Measurements from ENCODE around the gene CDPF1. TPM values are rescaled to one million over a fixed set of nuclear protein-coding genes. Genes with fewer than 3 reads are reported as not detected.

CDPF1 gene
- total and polyA plus RNA-seq, 4 donors = 7.4 to 16.3 (median 13.2) TPM

DNA sequence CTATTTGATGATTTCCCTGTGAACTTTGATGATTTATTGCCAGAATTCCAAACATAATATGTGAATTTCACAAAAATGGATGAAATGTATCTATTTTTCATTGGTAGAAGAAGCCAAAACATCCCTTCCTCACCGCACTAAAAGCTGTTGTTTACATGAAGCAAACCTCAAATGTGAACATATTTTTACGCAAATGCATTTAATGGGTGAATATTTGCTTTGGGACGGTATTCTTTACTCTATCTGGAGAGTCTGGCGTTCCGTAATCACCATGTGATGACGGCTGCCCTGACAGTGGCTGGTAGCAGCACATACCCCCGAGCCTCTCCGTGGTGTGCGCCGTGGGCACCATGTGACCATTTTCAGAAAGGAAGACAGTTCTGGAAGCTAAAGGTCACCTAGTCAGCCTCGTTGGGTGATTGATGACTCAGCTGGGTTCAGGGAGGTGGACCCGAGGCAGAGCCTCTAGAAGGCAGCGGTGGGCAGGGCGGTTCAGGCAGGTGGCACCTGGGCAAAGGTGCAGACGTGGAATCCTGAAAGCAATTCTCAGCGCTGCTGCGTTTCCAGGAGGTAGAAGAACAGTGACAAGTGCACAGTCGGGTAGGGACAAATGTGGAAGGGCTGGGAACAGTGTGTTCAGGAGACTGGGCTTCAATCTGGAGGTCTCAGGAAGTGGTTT is 54.5 kb downstream of the CDPF1 start:
- Histone ChIP-seq H3K36me3 (ENCODE audit: control insufficient read depth, insufficient read depth, low read length) (peaks cover 21% of the 10 kb centered on the region), H3K9me3 (ENCODE audit: control insufficient read depth, insufficient read depth, low read length) (no peaks in the 10 kb centered on the region), H3K4me3 (ENCODE audit: low read depth, low read length) (no peak overlapping the region), H3K27ac (ENCODE audit: low read depth, low read length) (no peak overlapping the region), H3K27me3 (ENCODE audit: control insufficient read depth, insufficient read depth, low read length) (no peaks in the 10 kb centered on the region), H3K4me1 (ENCODE audit: control insufficient read depth, insufficient read depth, low read length) (no peaks in the 10 kb centered on the region)
- WGBS (ENCODE audit: insufficient coverage) = 88% methylated on average over 16 of the region's 18 CpGs
- no peak for DNase-seq (ENCODE audit: low read depth in 4 of 6, low spot score in 6 of 6)

Other genes with a start within 250 kb of the CDPF1 start
- 10 to 100 TPM; 12.7 to 18.6 TPM for gene PPARA, start 99.8 kb downstream of the CDPF1 start, total RNA-seq
- 10 to 100 TPM; 11.9 to 12.3 TPM for gene PPARA, start 99.8 kb downstream of the CDPF1 start, polyA plus RNA-seq (ENCODE audit: insufficient read length in 2 of 2)
- under 1 TPM; 0.06 to 0.20 TPM for gene PKDREJ, start 13.1 kb upstream of the CDPF1 start, total RNA-seq
- under 1 TPM; 0.30 to 0.46 TPM for gene PKDREJ, start 13.1 kb upstream of the CDPF1 start, polyA plus RNA-seq (ENCODE audit: insufficient read length in 2 of 2)
- gene TTC38, start 17.7 kb upstream of the CDPF1 start, total RNA-seq = 10 to 100 TPM; 15.6 to 30.5 TPM
- gene TTC38, start 17.7 kb upstream of the CDPF1 start, polyA plus RNA-seq (ENCODE audit: insufficient read length in 2 of 2) = 10 to 100 TPM; 24.2 to 33.1 TPM
- 1 to 10 TPM; 3.2 to 6.8 TPM for gene GTSE1, start 46.6 kb upstream of the CDPF1 start, total RNA-seq
- gene GTSE1, start 46.6 kb upstream of the CDPF1 start, polyA plus RNA-seq (ENCODE audit: insufficient read length in 2 of 2) = 10 to 100 TPM; 11.5 to 12.1 TPM
- 10 to 100 TPM; 22.5 to 37.0 TPM for gene TRMU, start 85.4 kb upstream of the CDPF1 start, total RNA-seq
- gene TRMU, start 85.4 kb upstream of the CDPF1 start, polyA plus RNA-seq (ENCODE audit: insufficient read length in 2 of 2) = 10 to 100 TPM; 58.2 to 64.4 TPM

Data from spinal cord (tissue), 10 donors.